Measurements from ENCODE around the gene PKD1L1.

- TF ChIP-seq RAD21 (conservative IDR thresholded peaks at IDR 0.05) (no peak), TAF1 (IDR thresholded peaks at IDR 0.05; ENCODE audit: low read depth) (no peak), POLR2AphosphoS5 (IDR thresholded peaks at IDR 0.05) (no peak), MXI1 (conservative IDR thresholded peaks at IDR 0.05; ENCODE audit: poor library complexity, severe bottlenecking) (no peak), CTCF (IDR thresholded peaks at IDR 0.05; ENCODE audit: poor library complexity, severe bottlenecking) (no peak), EP300 (conservative IDR thresholded peaks at IDR 0.05; ENCODE audit: poor library complexity, severe bottlenecking) (no peak), EZH2 (IDR thresholded peaks at IDR 0.05; ENCODE audit: borderline replicate concordance, insufficient read depth, low read length, poor library complexity, severe bottlenecking) (no peak)
- TF ChIP-seq, protein P1, sequence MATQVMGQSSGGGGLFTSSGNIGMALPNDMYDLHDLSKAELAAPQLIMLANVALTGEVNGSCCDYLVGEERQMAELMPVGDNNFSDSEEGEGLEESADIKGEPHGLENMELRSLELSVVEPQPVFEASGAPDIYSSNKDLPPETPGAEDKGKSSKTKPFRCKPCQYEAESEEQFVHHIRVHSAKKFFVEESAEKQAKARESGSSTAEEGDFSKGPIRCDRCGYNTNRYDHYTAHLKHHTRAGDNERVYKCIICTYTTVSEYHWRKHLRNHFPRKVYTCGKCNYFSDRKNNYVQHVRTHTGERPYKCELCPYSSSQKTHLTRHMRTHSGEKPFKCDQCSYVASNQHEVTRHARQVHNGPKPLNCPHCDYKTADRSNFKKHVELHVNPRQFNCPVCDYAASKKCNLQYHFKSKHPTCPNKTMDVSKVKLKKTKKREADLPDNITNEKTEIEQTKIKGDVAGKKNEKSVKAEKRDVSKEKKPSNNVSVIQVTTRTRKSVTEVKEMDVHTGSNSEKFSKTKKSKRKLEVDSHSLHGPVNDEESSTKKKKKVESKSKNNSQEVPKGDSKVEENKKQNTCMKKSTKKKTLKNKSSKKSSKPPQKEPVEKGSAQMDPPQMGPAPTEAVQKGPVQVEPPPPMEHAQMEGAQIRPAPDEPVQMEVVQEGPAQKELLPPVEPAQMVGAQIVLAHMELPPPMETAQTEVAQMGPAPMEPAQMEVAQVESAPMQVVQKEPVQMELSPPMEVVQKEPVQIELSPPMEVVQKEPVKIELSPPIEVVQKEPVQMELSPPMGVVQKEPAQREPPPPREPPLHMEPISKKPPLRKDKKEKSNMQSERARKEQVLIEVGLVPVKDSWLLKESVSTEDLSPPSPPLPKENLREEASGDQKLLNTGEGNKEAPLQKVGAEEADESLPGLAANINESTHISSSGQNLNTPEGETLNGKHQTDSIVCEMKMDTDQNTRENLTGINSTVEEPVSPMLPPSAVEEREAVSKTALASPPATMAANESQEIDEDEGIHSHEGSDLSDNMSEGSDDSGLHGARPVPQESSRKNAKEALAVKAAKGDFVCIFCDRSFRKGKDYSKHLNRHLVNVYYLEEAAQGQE (IDR thresholded peaks at IDR 0.05; ENCODE audit: borderline replicate concordance) = no peak
Measured at GRCh38 chr7:47951374-47951773, 3.1 kb upstream of the PKD1L1 start.

Measured in neural cell (in vitro differentiated cells).